Spleen (tissue), 7 donors: ENCODE data around the gene RIPOR3.

Experiments used
- POLR2A ChIP-seq, 3 donors: fragments of 450-650 bp; IDR thresholded peaks; one replicate each; pipeline ENCODE4 v1.5.1; 2017; ENCODE audit warnings: antibody characterized with exemption in 3 of 3, mild to moderate bottlenecking in 1 of 3
- POLR2AphosphoS5 ChIP-seq, 3 donors: sonication (generic); formaldehyde crosslinking; IDR thresholded peaks; one replicate each; pipeline ENCODE4 v1.5.1; 2017; ENCODE audit warnings: antibody characterized with exemption in 3 of 3
- TF ChIP-seq, protein P1 (sequence below), 11 experiments: fragments of 200-600 bp in 7 of 11; fragments of 450-650 bp in 4 of 11; sonication (generic) in 4 of 11; IDR thresholded peaks in 8 of 11; conservative IDR thresholded peaks in 3 of 11; 1 replicate in 7 of 11; 2 replicates in 4 of 11; pipeline versions ENCODE4 v1.4.0 to v1.8.0; 2016 to 2021; ENCODE audit warnings: antibody characterized with exemption in 11 of 11, inconsistent platforms in 4 of 11, mild to moderate bottlenecking in 1 of 11
- donor health status: DM: no; HTN: no; CAD: no; lungs with moderate emphysema.
- donor health status: DM: no; HTN: no; CAD: no.
- donor health status: DM: no; HTN: no; CAD: no.

DNA sequence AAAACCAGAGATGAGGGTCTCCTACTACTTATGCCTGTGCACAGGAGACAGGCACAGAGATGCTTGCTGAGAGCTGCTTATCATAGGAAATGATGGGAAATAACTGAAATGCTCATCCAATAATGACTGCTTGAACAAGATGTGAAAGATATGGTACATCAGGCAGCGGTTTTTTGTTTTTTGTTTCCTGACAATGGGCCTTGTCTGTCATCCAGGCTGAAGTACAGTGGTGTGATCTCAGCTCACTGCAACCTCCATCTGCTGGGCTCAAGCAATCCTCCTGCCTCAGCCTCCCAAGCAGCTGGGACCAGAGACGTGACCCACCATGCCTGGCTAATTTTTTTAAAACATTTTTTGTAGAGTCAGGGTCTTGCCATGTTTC lies 1.2 kb upstream of the RIPOR3 start:
- TF ChIP-seq POLR2AphosphoS5 (IDR thresholded peaks at IDR 0.05) (no peak), POLR2A (IDR thresholded peaks at IDR 0.05) (no peak)
- TF ChIP-seq, protein P1, sequence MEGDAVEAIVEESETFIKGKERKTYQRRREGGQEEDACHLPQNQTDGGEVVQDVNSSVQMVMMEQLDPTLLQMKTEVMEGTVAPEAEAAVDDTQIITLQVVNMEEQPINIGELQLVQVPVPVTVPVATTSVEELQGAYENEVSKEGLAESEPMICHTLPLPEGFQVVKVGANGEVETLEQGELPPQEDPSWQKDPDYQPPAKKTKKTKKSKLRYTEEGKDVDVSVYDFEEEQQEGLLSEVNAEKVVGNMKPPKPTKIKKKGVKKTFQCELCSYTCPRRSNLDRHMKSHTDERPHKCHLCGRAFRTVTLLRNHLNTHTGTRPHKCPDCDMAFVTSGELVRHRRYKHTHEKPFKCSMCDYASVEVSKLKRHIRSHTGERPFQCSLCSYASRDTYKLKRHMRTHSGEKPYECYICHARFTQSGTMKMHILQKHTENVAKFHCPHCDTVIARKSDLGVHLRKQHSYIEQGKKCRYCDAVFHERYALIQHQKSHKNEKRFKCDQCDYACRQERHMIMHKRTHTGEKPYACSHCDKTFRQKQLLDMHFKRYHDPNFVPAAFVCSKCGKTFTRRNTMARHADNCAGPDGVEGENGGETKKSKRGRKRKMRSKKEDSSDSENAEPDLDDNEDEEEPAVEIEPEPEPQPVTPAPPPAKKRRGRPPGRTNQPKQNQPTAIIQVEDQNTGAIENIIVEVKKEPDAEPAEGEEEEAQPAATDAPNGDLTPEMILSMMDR (IDR thresholded peaks at IDR 0.05 in 8 of 11, conservative IDR thresholded peaks at IDR 0.05 in 3 of 11), result no peak
